ENCODE data around the gene NAPG.
A peak's percentile ranks its signal among the peaks of the same experiment; 100 is the strongest.

NAPG gene

DNA sequence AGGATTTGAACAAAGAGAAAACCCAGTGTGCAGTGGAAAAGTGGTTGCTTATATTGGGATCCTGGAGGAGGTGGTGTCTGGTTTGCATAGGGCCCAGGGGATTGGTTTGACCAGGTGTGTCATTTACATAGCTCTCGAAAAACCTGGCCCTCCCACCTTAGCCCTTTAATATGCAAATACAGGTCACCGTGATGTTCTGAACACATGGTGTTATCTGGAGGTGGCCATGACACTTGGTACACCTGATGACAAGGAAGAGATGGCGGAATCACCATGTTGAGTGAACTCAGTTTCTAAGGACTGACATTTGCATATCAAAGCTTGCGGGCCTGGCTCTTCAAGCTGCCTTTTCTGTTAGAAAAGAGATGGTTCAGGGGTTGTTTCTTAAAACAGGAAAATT is 2.3 kb upstream of the NAPG start:
- Histone ChIP-seq H3K4me1 (ENCODE audit: insufficient read depth, low read length) (peaks cover 46% of the 10 kb centered on the region), H3K4me3 (ENCODE audit: low read depth in 1 of 2, low read length in 2 of 2) (no peak overlapping the region), H3K9ac (ENCODE audit: low read depth, low read length) (no peak overlapping the region), H4K20me1 (ENCODE audit: insufficient read depth, low read length) (peaks cover 16% of the 10 kb centered on the region), H3K4me2 (ENCODE audit: insufficient read depth, low read length) (no peak overlapping the region), H2AFZ (ENCODE audit: low read depth, low read length) (no peak overlapping the region), H3K27ac (ENCODE audit: low read length) (no peak overlapping the region), H3K9me3 (ENCODE audit: insufficient read depth, low read length, severe bottlenecking) (no peaks in the 10 kb centered on the region), H3K27me3 (ENCODE audit: insufficient read depth, low read length, poor library complexity) (no peaks in the 10 kb centered on the region), H3K36me3 (ENCODE audit: insufficient read depth, low read length) (no peaks in the 10 kb centered on the region; the same call in 1 of the 2 replicates), H3K79me2 (ENCODE audit: insufficient read depth, low read length) (peaks cover 27% of the 10 kb centered on the region)
- no peak for TF ChIP-seq EZH2 (IDR thresholded peaks at IDR 0.05; ENCODE audit: borderline replicate concordance, low read depth, low read length, severe bottlenecking)
- TF ChIP-seq, protein P1, sequence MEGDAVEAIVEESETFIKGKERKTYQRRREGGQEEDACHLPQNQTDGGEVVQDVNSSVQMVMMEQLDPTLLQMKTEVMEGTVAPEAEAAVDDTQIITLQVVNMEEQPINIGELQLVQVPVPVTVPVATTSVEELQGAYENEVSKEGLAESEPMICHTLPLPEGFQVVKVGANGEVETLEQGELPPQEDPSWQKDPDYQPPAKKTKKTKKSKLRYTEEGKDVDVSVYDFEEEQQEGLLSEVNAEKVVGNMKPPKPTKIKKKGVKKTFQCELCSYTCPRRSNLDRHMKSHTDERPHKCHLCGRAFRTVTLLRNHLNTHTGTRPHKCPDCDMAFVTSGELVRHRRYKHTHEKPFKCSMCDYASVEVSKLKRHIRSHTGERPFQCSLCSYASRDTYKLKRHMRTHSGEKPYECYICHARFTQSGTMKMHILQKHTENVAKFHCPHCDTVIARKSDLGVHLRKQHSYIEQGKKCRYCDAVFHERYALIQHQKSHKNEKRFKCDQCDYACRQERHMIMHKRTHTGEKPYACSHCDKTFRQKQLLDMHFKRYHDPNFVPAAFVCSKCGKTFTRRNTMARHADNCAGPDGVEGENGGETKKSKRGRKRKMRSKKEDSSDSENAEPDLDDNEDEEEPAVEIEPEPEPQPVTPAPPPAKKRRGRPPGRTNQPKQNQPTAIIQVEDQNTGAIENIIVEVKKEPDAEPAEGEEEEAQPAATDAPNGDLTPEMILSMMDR (IDR thresholded peaks at IDR 0.05; ENCODE audit: borderline replicate concordance, extremely low read depth, low read length, poor library complexity, severe bottlenecking): no peak
- no peak for ATAC-seq (ENCODE audit: insufficient read depth, low read depth)
- no peak for DNase-seq

DNA sequence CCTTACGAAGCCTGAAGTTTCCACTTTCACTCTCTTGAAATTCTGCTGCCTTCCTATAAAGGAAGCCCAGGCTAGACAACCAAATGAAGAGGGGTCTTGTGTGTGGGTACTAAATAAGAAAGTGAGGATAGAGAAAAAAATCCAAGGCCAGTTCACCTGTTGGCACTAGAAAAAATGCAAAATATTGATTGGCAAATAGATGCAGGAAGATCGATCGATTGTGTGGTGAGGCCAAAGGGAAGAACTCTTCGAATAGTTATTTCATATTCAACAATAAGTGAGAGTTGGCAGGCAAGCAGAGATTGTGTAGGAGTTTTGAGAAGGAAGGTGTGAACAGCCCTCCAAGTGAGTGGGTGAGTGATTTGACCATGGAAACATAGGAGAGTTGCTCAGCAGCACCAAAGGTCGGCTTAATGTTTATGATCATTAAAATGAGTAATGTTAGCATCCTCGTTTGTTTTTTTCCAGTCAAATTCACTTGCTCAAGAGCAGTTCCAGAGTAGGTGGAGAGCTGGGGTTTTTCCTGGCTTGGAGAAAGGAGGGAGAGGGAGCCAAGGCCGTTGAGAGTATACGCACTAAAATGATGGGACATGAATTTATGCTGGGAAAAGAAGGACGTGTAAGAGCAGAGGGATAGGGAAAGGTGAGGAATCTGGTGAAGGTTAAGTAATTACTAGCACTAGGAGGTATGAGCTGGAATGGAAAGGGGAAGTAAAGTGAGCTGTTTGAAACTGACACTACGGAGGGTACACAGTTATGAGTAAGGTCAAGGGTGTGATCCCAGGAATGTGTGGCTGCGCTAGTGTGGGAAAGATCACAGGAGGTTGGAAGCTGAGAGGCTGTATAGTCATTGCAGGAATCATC is 1.1 kb upstream of the NAPG start:
- TF ChIP-seq EZH2 (IDR thresholded peaks at IDR 0.05; ENCODE audit: borderline replicate concordance, low read depth, low read length, severe bottlenecking): no peak
- TF ChIP-seq, protein P1 (IDR thresholded peaks at IDR 0.05; ENCODE audit: borderline replicate concordance, extremely low read depth, low read length, poor library complexity, severe bottlenecking): no peak
- Histone ChIP-seq H3K9me3 (ENCODE audit: insufficient read depth, low read length, severe bottlenecking) (no peaks in the 10 kb centered on the region), H3K4me1 (ENCODE audit: insufficient read depth, low read length) (peaks cover 44% of the 10 kb centered on the region), H3K27me3 (ENCODE audit: insufficient read depth, low read length, poor library complexity) (no peaks in the 10 kb centered on the region), H3K36me3 (ENCODE audit: insufficient read depth, low read length) (no peaks in the 10 kb centered on the region; the same call in 1 of the 2 replicates), H3K79me2 (ENCODE audit: insufficient read depth, low read length) (peaks cover 38% of the 10 kb centered on the region), H3K27ac (ENCODE audit: low read length) (peak overlapping the region; percentile 91; the same call in 1 of the 2 replicates), H3K9ac (ENCODE audit: low read depth, low read length) (peak overlapping the region; percentile 86; the same call in 1 of the 2 replicates), H4K20me1 (ENCODE audit: insufficient read depth, low read length) (peaks cover 23% of the 10 kb centered on the region), H2AFZ (ENCODE audit: low read depth, low read length) (peak overlapping the region; percentile 75), H3K4me3 (ENCODE audit: low read depth in 1 of 2, low read length in 2 of 2) (peak overlapping the region in 1 of 2 experiments; percentile 99; a peak in 2 of 4 replicates), H3K4me2 (ENCODE audit: insufficient read depth, low read length) (peak overlapping the region; percentile 98)
- ATAC-seq (ENCODE audit: insufficient read depth, low read depth) (no peak), DNase-seq (no peak)

DNA sequence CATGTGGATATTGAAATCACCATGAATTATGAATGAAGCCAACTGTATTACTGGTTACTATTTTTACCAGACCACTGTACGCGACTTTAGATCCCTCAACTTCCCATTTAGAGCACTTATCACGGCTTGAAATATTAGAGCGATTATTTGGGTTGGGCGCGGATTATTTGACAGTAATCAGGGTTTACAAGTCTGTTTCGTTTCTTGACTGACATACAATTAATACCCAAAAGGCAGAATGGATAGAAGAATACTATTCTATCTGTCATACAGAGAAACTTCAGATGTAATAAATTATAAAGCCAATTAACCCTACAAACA is 496 bp upstream of the NAPG start:
- no peak for DNase-seq
- H3K4me3 ChIP-seq (ENCODE audit: low read depth in 1 of 2, low read length in 2 of 2): peak overlapping the region in 1 of 2 experiments; percentile 99; a peak in 3 of 4 replicates
- H4K20me1 ChIP-seq (ENCODE audit: insufficient read depth, low read length): peaks cover 28% of the 10 kb centered on the region
- H3K36me3 ChIP-seq (ENCODE audit: insufficient read depth, low read length): no peaks in the 10 kb centered on the region; the same call in 1 of the 2 replicates
- no peaks in the 10 kb centered on the region for H3K9me3 ChIP-seq (ENCODE audit: insufficient read depth, low read length, severe bottlenecking)
- peak overlapping the region; percentile 91; the same call in 1 of the 2 replicates for H3K27ac ChIP-seq (ENCODE audit: low read length)
- peaks cover 41% of the 10 kb centered on the region for H3K4me1 ChIP-seq (ENCODE audit: insufficient read depth, low read length)
- no peaks in the 10 kb centered on the region for H3K27me3 ChIP-seq (ENCODE audit: insufficient read depth, low read length, poor library complexity)
- peak overlapping the region; percentile 98 for H3K4me2 ChIP-seq (ENCODE audit: insufficient read depth, low read length)
- peak overlapping the region; percentile 75 for H2AFZ ChIP-seq (ENCODE audit: low read depth, low read length)
- TF ChIP-seq, protein P1 (IDR thresholded peaks at IDR 0.05; ENCODE audit: borderline replicate concordance, extremely low read depth, low read length, poor library complexity, severe bottlenecking): no peak
- TF ChIP-seq EZH2 (IDR thresholded peaks at IDR 0.05; ENCODE audit: borderline replicate concordance, low read depth, low read length, severe bottlenecking): no peak
- H3K79me2 ChIP-seq (ENCODE audit: insufficient read depth, low read length): peaks cover 44% of the 10 kb centered on the region
- ATAC-seq (ENCODE audit: insufficient read depth, low read depth): no peak
- H3K9ac ChIP-seq (ENCODE audit: low read depth, low read length): peak overlapping the region; percentile 86

Data from DND-41 (cell line).